22Rv1 (cell line): ENCODE measurements around the gene PXYLP1.

ENCODE experiments used
- H3K27ac ChIP-seq: fragments of 450-650 bp; 2 replicates; pipeline ENCODE4 v1.5.1; 2017
- ZFX ChIP-seq: fragments of 450-650 bp; IDR thresholded peaks from 2 replicates; pipeline ENCODE4 v1.6.1; 2017; ENCODE audit warnings: antibody characterized with exemption, borderline replicate concordance
- TF ChIP-seq, protein P1 (sequence below): fragments of 450-650 bp; IDR thresholded peaks from 2 replicates; pipeline ENCODE4 v1.5.1; 2017; ENCODE audit warnings: mild to moderate bottlenecking

The PXYLP1 gene

DNA sequence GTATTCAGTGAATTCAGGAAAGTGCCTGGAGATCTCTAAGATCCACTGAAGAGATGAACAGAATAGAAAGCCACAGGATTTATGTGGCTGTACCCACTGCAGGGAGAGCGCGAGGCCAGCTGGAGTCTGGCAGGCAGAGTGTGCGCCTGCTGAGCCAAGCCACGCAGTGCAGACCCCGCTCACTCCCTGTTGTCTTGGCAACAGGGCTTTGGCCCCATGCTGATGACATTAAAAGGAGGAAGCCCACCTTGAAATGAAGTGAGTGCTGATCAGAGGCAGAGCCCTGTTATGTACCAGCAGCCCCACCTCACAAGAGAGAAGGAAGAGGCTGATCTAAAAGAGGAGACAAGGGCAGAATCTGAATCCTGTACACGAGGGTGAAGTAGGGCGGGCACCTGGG, 36.7 kb downstream of the PXYLP1 start:
- H3K27ac ChIP-seq: no peak overlapping the region
- TF ChIP-seq ZFX: no peak
- TF ChIP-seq, protein P1, sequence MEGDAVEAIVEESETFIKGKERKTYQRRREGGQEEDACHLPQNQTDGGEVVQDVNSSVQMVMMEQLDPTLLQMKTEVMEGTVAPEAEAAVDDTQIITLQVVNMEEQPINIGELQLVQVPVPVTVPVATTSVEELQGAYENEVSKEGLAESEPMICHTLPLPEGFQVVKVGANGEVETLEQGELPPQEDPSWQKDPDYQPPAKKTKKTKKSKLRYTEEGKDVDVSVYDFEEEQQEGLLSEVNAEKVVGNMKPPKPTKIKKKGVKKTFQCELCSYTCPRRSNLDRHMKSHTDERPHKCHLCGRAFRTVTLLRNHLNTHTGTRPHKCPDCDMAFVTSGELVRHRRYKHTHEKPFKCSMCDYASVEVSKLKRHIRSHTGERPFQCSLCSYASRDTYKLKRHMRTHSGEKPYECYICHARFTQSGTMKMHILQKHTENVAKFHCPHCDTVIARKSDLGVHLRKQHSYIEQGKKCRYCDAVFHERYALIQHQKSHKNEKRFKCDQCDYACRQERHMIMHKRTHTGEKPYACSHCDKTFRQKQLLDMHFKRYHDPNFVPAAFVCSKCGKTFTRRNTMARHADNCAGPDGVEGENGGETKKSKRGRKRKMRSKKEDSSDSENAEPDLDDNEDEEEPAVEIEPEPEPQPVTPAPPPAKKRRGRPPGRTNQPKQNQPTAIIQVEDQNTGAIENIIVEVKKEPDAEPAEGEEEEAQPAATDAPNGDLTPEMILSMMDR: no peak

DNA sequence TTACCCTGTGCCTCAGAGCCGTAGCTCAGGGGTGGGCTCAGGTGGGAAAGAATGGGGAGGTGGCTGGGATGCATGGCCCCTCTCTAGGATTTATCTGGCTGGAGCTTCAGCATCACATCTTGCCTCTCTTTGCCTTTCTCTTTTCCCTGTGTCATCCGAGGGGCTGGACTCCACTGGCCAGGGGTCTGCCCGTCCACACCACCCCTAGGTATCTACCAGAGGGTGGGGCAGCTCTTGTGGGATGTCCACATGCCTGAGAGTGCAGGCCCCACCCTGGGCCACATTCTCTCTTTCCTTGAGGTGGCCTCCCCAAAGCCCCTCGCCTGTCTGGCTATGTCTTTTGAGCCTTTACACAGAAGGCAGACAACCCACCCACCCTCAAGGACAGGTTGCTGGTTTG, 37.2 kb downstream of the PXYLP1 start:
- no peak overlapping the region for H3K27ac ChIP-seq
- TF ChIP-seq, protein P1: no peak
- TF ChIP-seq ZFX: no peak

DNA sequence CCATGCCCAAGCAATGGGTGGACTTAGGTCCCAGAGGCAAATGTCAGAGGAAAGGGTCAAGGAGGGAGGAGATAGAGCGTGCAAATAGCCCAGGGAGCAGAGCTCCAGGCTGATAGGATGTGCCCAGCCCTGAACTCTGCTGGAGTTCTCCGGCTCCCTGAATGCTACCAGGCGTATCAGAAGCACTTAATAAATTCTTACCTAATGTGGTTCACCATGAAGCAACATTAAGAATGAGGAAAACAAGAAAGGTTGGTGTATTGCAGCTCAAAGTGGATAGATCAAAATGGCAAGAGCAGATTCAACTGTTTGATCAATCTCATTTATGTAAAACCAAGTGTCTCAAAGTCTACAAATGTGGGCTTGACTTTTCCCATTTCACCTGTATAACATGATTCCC, 38.3 kb downstream of the PXYLP1 start:
- TF ChIP-seq ZFX: no peak
- TF ChIP-seq, protein P1: no peak
- H3K27ac ChIP-seq: no peak overlapping the region

DNA sequence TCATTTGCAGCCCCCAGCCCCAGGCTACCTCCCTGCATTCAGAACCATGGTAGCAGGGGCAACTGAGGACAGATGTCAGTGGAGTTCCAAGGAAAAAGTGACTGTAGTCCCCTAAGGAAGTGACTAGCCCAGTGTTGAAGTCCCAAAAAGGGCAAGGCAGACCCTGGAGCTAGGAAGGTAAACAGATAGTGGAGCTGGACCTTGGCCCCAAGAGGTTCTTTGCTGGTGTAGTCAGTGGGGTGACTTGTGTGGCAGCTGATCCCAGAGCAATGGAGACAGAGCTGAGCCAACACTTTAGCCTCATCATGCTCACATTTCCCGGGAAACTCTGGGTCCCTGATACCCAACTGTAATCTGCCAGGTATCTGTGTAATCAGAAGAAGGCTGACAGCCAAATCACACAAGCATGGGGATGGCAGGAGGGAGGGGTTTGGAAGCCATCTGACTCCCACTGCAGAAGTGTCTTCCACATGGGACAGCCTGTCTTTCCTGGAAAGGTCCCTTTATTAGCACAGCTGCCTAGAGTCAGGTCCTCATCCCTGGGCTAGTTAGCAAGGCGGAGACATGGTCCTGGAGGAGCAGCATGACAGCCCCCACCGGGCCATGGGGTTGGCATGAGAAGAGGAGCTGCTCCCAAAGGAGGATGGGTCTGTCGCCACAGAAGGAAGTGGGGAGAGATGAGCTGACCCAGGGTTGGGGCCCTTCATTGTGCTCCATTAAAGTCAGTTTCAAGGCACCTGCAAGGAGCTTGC, 39.8 kb downstream of the PXYLP1 start:
- no peak overlapping the region for H3K27ac ChIP-seq
- TF ChIP-seq, protein P1: no peak
- no peak for TF ChIP-seq ZFX

DNA sequence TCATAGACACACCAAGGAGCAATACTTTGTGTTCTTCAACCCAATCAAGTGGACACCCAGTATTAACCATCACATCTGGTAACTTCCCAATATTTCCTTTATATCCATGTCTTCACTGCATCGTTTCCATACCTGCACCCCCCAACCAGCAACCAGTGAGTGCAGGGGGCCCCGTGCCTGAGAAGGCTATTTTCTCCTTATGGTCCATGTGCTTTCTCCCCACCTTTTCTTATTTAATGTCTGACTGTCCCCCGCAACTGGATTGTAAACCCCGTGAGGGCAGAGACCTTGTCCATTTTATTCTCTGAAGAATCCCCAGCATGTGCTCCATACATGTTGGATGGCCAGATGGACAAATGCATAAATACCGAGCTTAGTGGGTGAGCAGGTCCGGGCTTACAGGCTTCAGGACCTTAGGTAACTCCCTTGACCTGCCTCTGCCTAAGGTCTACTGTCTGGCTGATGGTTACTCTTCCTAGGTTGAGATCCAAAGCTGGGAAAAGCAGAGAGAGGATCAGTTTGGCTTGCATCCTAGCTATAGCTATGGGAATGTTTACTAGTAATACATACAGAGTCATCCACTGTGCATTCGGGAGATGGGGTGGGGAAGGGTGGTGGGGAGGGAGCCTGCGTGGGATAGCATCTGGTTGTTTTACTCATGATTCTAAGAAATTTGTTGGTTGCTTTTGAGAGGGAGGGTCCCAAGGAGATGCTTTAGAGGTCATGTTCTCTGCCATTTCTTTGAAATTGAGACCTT, 41.5 kb downstream of the PXYLP1 start:
- TF ChIP-seq, protein P1: no peak
- TF ChIP-seq ZFX: no peak
- no peak overlapping the region for H3K27ac ChIP-seq

DNA sequence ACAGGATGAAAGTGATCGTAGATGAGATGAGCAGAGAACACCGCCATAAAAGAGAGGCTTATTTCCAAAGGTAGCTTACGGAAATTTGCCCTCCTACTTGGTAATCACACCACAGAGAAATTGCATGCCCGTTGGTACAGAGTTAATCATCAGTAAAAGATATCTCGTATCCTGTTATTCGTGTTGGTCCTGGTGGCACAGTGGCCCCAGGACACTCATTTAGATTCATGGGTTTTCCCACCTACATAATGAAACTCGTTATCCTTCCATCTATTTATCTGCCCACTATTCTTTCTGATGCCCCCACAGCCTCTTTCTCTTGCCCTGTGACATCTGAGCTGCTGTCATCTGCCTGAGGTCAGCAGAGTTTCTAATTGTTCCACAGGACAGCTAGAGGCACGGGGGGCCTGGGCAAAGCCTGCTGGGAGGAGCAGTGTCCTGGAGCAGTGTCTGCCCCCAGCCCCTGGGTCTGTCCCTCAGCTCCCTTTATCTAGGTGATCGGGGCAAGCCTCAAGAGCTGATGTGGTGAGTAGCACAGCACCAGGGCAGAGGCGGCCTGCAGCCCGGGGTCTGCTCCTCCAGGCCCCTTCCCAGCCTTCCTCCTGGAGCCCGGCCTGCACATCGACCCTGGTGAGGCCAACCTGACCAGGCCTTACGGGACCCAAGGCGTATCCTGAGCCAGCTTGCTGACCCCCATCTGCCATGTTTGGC, 42.2 kb downstream of the PXYLP1 start:
- H3K27ac ChIP-seq: no peak overlapping the region
- TF ChIP-seq ZFX: no peak
- TF ChIP-seq, protein P1: no peak
